HG03045 (cell line): ENCODE data around the gene CAST.

Experiments
- ATAC-seq: cut with Tn5 transposase; IDR thresholded peaks from one replicate; pipeline ENCODE4 v1.9.1; 2021; ENCODE audit warnings: mild to moderate bottlenecking, moderate library complexity; ENCODE audit not compliant: unreplicated experiment

CAST gene

DNA sequence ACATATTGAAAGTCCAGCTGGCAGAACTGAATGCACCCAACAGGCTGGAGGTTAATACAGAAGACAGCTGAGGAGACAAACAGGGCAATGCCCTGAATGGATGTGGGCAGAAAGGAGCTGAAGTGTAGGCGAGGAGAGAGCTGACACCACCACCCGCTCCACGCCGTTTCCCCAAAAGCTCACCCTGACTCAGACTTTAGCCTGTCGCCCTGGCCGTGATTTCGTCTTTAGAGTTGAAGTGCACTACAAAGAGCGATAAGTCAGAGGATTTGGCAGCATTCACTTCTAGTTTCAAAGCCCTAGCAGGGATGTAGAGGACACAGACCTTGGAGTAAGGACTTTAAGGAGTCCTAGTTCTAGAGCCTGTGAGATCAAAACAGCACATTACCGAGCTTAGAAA lies 147.7 kb downstream of the CAST start:
- ATAC-seq: no peak

DNA sequence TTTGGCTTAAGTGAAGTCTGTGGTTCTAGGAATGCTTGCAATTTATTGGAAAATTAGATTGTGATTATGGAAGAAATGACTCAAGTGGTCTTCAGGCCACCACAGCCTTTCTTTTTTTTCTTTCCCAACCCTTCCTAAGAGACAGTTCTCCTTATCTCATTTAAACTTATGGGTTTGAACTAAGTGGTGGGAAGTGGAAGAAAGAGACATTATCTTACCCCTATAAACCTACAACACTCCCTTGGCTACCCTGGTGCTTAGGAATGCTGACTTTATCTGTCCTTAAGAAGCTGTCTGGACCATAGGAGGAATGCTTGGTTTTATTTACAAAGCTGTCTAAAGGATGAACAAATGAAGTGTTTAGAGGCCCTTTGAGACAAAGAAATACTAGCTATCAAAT lies 150.7 kb downstream of the CAST start:
- no peak for ATAC-seq

DNA sequence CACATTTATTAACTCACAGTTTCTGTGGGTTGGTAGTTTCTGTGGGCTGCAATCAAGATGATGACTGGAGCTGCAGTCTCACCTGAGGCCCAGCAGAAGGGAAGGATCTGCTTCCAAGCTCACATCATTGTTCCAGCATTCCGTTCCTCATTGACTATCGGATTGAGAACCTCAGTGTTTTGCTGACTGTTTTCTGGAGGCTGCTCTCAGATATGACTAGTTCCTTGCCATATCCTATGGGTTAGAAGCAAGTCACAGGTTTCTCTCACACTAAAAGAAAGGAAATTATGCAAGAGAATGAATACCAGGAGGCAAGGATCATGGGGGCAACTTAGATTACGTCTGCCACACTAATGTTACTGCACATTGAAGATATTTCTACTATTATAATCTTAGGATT lies 151.9 kb downstream of the CAST start:
- ATAC-seq: no peak

DNA sequence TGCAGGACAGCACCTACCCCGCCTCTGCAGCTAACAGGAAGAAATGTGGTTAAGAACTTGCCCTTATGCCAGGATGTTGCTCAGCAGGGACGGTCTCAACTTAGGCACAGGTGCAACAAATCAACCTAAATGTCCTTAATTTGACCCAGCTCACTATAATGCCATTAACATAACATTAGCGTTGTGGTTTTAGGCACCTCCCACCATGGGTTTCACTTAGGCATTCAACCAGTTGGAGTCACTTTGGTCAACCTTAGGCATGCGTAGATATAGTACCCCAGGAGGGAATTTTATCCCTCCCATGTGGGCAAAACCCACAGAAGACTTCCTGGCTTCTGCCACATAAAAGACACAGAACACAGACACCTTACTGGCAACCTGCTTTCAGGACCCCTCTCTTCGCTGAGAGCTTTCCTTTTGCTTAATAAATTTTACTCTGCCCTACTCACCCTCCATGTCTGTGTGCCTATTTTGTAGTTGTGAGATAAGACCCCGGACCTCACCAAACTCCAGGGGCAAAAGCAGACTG lies 154.3 kb downstream of the CAST start:
- peak; percentile 67 for ATAC-seq

DNA sequence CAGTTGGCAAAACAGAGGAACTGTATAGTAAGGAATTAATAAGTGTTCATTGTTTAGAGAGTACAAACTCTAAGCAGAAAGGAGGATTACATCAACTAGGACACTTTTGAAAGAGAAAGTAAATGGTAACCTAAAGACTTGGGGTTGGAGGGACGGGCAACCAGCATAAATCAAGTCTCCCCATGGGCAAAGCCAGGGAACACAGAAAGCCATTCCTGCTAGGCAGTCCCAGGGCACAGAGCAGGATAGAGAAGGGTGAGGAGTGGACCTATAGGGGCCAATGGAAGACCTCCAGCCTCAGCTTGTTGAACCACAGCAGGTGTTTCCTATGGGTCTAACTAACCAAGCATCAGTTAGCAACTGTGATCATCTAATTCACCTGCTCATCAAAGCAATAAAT lies 154.8 kb downstream of the CAST start:
- ATAC-seq: peak; percentile 46

DNA sequence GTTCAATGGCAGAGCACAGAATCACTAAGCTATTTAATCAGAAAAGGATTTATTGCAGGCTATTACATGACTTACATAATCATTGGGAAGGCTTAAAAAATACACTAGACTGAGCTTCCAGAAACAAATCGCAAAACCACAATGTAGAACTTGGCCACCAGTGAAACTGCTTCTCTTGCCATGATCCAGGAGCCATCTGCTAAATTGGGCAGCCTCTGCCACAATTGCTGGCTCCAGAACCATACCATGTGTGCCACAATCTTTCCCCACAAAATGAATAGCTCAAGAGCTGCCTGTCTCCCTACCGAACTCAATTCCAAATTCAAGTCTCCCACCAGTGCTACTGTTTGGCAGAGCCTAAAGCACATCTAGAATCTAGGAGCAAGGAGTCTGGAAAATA lies 155.3 kb downstream of the CAST start:
- ATAC-seq: no peak

DNA sequence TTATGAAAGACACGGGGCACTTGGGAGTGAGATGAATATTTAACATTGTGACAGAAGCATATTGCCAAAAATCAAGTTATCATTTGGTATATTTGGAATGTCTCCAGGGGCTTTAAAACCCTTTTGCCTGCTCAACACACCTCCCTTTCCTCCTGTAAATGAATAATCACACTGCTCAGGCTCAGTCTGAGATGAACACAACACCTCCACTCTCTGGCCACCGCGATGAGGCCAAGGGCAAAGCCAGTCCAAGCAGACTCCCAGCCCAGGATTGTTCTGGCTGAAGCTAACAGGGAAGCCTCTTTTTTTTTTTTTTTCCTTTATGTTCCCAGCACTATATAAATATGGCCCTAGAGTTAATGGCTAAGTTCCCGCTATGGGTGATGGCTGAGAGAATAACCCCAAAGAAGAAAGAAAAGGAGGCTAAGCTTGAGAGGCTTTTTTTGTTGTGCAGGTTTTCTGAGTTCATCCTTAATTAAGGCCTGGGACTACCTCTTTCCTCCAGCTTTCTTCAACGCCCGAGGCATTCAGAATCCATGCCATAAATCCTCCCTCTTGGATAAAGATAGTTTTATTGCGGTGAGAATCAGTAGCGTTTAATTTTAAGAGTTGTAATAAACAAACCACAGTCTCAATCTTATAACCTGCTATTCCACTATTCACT lies 156.1 kb downstream of the CAST start:
- no peak for ATAC-seq

DNA sequence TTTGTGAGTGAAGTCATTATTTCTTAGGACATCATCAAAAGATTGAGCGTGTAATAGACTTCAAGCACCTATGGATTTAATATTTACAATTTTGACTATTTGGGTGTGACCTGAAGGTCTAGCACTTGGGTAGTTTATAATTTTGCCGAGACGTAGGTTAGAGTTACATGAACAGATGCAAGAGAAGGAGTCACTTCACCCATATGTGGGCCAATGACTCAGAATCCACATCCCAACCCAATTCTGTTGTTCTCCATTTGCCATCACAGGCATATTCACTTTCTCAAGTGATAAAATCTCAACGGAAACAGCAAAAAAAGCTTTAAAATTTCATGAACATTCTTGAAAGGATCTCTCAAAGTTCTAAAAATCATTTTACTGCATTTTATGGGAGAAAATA lies 157.6 kb downstream of the CAST start:
- no peak for ATAC-seq

DNA sequence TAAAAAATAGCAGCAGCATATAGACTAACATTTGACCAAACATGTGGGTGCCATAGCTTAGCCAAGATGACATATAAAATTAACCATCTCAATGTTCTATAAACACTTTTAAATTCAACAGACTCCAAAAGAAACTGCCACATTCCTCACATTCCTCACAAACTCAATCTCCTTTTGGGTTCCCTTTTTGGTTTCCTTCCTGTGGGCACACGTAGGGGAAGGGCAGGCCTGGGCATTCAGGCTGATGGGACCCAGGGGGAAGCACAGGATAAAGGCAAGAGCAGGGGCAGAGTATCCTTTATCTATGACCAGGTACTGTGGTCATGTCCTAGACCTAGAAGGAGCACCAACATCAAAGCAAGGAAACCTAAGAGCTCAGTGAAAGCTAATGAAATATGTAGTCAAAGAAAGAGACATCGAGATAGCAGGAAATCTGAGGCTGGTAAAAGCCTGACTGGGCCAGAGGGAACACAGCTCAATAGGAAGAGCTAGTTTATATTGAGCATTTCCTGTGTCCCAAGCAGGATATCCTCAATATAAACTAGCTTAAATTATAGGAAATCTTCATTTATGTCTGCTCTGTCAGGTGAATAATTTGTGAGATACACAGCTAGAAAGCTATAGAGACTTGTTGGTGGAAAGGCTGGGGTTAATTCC lies 159.2 kb downstream of the CAST start:
- no peak for ATAC-seq

DNA sequence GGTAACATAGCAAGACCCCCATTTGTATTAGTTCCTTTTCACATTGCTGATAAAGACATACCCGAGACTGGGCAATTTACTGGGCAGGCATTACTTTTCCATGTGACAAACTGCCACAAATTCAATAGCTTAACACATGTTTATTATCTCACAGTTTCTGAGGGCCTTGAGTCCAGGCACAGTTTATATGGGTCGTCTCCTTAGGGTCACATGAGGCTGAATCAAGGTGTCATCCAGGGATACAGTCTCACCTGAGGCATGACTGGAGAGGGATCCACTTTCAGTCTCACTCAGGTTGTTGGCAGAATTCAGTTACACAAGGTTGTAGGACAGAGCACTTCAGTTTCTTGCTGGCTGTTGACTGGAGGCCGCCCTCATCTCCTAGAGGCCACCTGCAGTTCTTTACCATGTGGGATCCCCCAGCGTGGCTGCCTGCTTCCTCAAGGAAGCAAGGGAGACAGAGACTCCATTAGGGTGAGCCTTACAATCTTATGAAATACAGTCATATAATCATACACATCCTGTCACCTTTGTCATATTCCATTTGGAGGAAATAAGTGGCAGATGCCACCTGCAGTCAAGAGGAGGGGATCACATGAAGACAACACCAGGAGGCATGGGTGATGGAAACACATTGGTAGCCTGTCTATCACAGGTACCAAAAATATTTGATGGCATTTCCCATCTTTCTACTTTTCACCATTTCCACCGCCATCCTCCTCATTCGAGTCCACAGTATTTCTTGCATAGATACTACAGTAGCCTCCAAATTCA lies 160.7 kb downstream of the CAST start:
- no peak for ATAC-seq

DNA sequence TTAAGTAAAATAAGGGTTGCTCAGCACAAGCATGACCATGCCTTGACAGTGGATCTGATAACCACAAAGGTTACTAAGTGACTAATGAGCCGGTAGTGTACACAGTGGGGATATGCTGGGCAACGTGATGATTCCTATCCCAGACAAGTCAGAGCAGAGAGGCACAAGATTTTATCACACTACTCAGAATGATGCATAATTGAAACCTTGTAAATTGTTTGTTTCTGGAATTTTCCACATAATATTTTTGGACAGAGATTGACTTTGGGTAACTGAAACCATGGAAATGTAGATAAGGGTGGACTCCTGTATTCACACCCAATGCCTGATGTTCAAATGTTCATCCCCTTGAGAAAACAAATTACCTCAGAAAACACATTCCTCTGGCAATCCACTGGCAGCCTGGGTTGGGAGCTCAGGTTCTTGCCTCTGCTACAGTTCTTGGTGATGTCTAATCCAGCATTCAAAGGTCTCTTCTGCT lies 161.8 kb downstream of the CAST start:
- peak; percentile 77 for ATAC-seq
